ENCODE results near the gene TEF. TPM values are rescaled to one million over a fixed set of nuclear protein-coding genes. Genes with fewer than 3 reads are reported as not detected.
A peak's percentile ranks its signal among the peaks of the same experiment; 100 is the strongest.
"Not testable (repeated sequence)": the region's sequence is repeated elsewhere in the genome, so short reads cannot be mapped to it uniquely, and the experiment has no call there.

Gene TEF
- total and polyA plus RNA-seq, 2 experiments from 2014 or later = 2.3 to 7.2 TPM

- peaks cover 50% of the 10 kb centered on the region for H4K20me1 ChIP-seq (replicated peaks; ENCODE audit: insufficient read depth)
- Mint-ChIP-seq H3K4me1 (peaks cover 12% of the 10 kb centered on the region), H3K27me3 (ENCODE audit: insufficient read depth, low read depth, poor library complexity) (peaks cover 18% of the 10 kb centered on the region), H3K36me3 (ENCODE audit: low read depth) (peaks cover 64% of the 10 kb centered on the region)
- not testable (repeated sequence) for H3K27me3 ChIP-seq (ENCODE audit: insufficient read depth); H3K9me3 Mint-ChIP-seq; H3K4me1 ChIP-seq (ENCODE audit: insufficient read depth); H3K9me2 ChIP-seq (ENCODE audit: insufficient read depth); ATAC-seq; H3K27ac Mint-ChIP-seq; H3K4me2 ChIP-seq; H2AFZ ChIP-seq; H3K4me3 Mint-ChIP-seq; H3K4me3 ChIP-seq; DNase-seq (ENCODE audit: low spot score)
- peaks cover 96% of the 10 kb centered on the region for H3K79me2 ChIP-seq (replicated peaks; ENCODE audit: insufficient read depth)
- H3F3A ChIP-seq (replicated peaks; ENCODE audit: low read depth) = peaks cover 30% of the 10 kb centered on the region; the same call in 1 of the 2 replicates
- peaks cover 34% of the 10 kb centered on the region for H3K36me3 ChIP-seq (ENCODE audit: insufficient read depth)
- peak overlapping the region; percentile 59; the same call in 1 of the 2 replicates for H3K27ac ChIP-seq (ENCODE audit: low read depth)
These were observed 58.8 kb downstream of the TEF start for GRCh38 chr22:41440511-41440910.

DNA sequence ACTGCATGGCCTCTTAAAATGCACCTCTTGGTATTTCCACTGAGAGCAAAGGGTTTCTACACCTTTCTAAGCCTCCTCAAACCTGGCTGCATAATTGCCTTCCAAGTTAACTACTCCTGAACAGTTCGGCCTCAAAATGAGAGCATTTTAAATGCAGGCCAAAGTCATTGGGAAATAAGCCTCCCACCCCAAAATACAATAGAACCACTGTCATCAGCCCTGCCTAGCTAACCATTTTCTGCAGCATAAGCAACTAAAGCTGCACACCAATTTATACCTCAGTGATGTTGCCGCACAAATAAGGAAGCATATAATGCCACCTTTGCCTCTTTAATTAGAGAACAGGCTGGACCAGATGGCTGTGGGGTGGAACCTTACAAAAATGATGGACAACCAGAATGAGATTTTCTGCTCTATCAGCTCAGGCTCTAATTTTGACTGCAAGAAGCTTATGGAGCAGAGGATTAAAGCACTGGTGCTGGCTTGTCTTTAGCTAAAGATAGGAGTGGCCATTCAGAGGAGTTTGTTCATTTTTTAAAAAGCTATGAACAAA lies 60.6 kb downstream of the TEF start:
- H3K4me1 Mint-ChIP-seq = peaks cover 12% of the 10 kb centered on the region
- ATAC-seq (no peak), DNase-seq (ENCODE audit: low spot score) (no peak)
- no peaks in the 10 kb centered on the region for H3K27me3 ChIP-seq (ENCODE audit: insufficient read depth)
- H3K9me2 ChIP-seq (ENCODE audit: insufficient read depth) = no peaks in the 10 kb centered on the region
- H3F3A ChIP-seq (replicated peaks; ENCODE audit: low read depth) = peaks cover 28% of the 10 kb centered on the region; the same call in 1 of the 2 replicates
- peak overlapping the region; percentile 99; the same call in 1 of the 3 replicates for H3K4me3 Mint-ChIP-seq
- peaks cover 3% of the 10 kb centered on the region; the same call in 1 of the 3 replicates for H3K9me3 Mint-ChIP-seq
- no peak overlapping the region for H3K4me3 ChIP-seq
- peaks cover 88% of the 10 kb centered on the region for H3K79me2 ChIP-seq (replicated peaks; ENCODE audit: insufficient read depth)
- H3K27ac ChIP-seq (ENCODE audit: low read depth) = 0 out of 2 replicates have a peak overlapping the region, but pooled peaks have one; percentile 65
- peaks cover 50% of the 10 kb centered on the region for H3K36me3 Mint-ChIP-seq (ENCODE audit: low read depth)
- no peak overlapping the region for H3K4me2 ChIP-seq
- no peaks in the 10 kb centered on the region for H3K4me1 ChIP-seq (ENCODE audit: insufficient read depth)
- peaks cover 25% of the 10 kb centered on the region for H3K27me3 Mint-ChIP-seq (ENCODE audit: insufficient read depth, low read depth, poor library complexity)
- H3K27ac Mint-ChIP-seq = no peak overlapping the region
- peaks cover 18% of the 10 kb centered on the region for H3K36me3 ChIP-seq (ENCODE audit: insufficient read depth)
- H4K20me1 ChIP-seq (replicated peaks; ENCODE audit: insufficient read depth) = peaks cover 49% of the 10 kb centered on the region
- no peak overlapping the region for H2AFZ ChIP-seq
- TF ChIP-seq CREB1 (CRISPR knock-in tag; IDR thresholded peaks at IDR 0.05; ENCODE audit: low read depth) = no peak
- no peak for TF ChIP-seq EZH2phosphoT487 (IDR thresholded peaks at IDR 0.05; ENCODE audit: unreplicated experiment)
- TF ChIP-seq CTCF (conservative IDR thresholded peaks at IDR 0.05; ENCODE audit: low read depth in 2 of 2) = no peak
- TF ChIP-seq POLR2AphosphoS5 (IDR thresholded peaks at IDR 0.05; ENCODE audit: low read depth) = no peak
- TF ChIP-seq, protein P1, sequence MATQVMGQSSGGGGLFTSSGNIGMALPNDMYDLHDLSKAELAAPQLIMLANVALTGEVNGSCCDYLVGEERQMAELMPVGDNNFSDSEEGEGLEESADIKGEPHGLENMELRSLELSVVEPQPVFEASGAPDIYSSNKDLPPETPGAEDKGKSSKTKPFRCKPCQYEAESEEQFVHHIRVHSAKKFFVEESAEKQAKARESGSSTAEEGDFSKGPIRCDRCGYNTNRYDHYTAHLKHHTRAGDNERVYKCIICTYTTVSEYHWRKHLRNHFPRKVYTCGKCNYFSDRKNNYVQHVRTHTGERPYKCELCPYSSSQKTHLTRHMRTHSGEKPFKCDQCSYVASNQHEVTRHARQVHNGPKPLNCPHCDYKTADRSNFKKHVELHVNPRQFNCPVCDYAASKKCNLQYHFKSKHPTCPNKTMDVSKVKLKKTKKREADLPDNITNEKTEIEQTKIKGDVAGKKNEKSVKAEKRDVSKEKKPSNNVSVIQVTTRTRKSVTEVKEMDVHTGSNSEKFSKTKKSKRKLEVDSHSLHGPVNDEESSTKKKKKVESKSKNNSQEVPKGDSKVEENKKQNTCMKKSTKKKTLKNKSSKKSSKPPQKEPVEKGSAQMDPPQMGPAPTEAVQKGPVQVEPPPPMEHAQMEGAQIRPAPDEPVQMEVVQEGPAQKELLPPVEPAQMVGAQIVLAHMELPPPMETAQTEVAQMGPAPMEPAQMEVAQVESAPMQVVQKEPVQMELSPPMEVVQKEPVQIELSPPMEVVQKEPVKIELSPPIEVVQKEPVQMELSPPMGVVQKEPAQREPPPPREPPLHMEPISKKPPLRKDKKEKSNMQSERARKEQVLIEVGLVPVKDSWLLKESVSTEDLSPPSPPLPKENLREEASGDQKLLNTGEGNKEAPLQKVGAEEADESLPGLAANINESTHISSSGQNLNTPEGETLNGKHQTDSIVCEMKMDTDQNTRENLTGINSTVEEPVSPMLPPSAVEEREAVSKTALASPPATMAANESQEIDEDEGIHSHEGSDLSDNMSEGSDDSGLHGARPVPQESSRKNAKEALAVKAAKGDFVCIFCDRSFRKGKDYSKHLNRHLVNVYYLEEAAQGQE (IDR thresholded peaks at IDR 0.05; ENCODE audit: unreplicated experiment) = no peak
- TF ChIP-seq ZNF331 (CRISPR knock-in tag; IDR thresholded peaks at IDR 0.05; ENCODE audit: low read depth) = no peak
- TF ChIP-seq ZNF462 (CRISPR knock-in tag; IDR thresholded peaks at IDR 0.05) = no peak
- no peak for TF ChIP-seq NANOG (IDR thresholded peaks at IDR 0.05; ENCODE audit: borderline replicate concordance)
- no peak for TF ChIP-seq EZH2 (IDR thresholded peaks at IDR 0.05; ENCODE audit: low read depth, unreplicated experiment)
- no peak for TF ChIP-seq STAT1 (IDR thresholded peaks at IDR 0.05; ENCODE audit: unreplicated experiment)
